K562 (cell line): ENCODE data around the gene GABRD. TPM values are rescaled to one million over a fixed set of nuclear protein-coding genes. Genes with fewer than 3 reads are reported as not detected.

ENCODE experiments used
- ATAC-seq: fragments of 200-7000 bp; cut with Tn5 transposase; 3 replicates; pipeline ENCODE4 v1.9.1; 2020; ENCODE audit warnings: moderate library complexity
- BruUV-seq: library from RNA; stranded (reverse); fragments of 400-500 nt; replicated peaks from 2 replicates; lab custom pipeline; 2021; lab: Mats Ljungman, UMichigan
- CTCF ChIA-PET: fragments of 300-600 bp; formaldehyde crosslinking; extraction: SDS; loops from one replicate; lab custom pipeline; 2021; ENCODE audit warnings: low intra/inter-chr PET ratio; lab: Yijun Ruan, JAX
- POLR2A ChIA-PET: fragments of 300-600, 350-650 bp; sonication (Branson Sonifier 250); formaldehyde crosslinking; extraction: SDS; loops from one replicate; lab custom pipeline; 2021; ENCODE audit warnings: antibody characterized with exemption, inconsistent platforms; lab: Yijun Ruan, JAX
- DNase-seq, 4 experiments: peaks; one replicate each; pipeline versions ENCODE4 v3.0.0 to v3.0.0-alpha.2; 2011 to 2018; ENCODE audit warnings: low spot score in 3 of 4, mixed read lengths in 3 of 4; ENCODE audit errors: extremely low read depth in 1 of 4
- FAIRE-seq: peaks from 2 replicates; lab custom pipeline; 2011; peaks lifted over from hg19 to GRCh38; lab: Jason Lieb, UNC
- H2AFZ ChIP-seq: 2 replicates; pipeline ENCODE4 v1.6.0; 2011; ENCODE audit warnings: low read depth, low read length, control low read depth, inconsistent platforms
- H3K27ac ChIP-seq: fragments of 200-600 bp; 3 replicates; pipeline ENCODE4 v1.8.0; 2011; ENCODE audit warnings: low read depth, mild to moderate bottlenecking, control low read depth, inconsistent platforms, low read length, moderate library complexity, mixed read lengths; ENCODE audit errors: extremely low read depth
- H3K27me3 ChIP-seq, 2 experiments: fragments of 300-600 bp in 1 of 2; 2 replicates in 1 of 2; 3 replicates in 1 of 2; pipeline versions ENCODE4 v1.6.0 to v1.8.0; 2011; ENCODE audit warnings: inconsistent platforms in 2 of 2, low read length in 2 of 2, mild to moderate bottlenecking in 1 of 2, mixed read lengths in 1 of 2, moderate library complexity in 1 of 2; ENCODE audit not compliant: control insufficient read depth in 2 of 2, insufficient read depth in 2 of 2
- H3K36me3 ChIP-seq: fragments of 300-600 bp; 3 replicates; pipeline ENCODE4 v1.8.0; 2011; ENCODE audit warnings: mild to moderate bottlenecking, low read length, inconsistent platforms; ENCODE audit not compliant: control insufficient read depth, insufficient read depth
- H3K4me1 ChIP-seq, 2 experiments: fragments of 200-600 bp in 1 of 2; replicated peaks in 1 of 2; 2 replicates in 1 of 2; 3 replicates in 1 of 2; pipeline versions ENCODE4 v1.5.1 to v1.8.0; 2011; ENCODE audit warnings: inconsistent platforms in 2 of 2, low read length in 2 of 2, mild to moderate bottlenecking in 1 of 2, mixed read lengths in 1 of 2, moderate library complexity in 1 of 2; ENCODE audit not compliant: control insufficient read depth in 2 of 2, insufficient read depth in 2 of 2
- H3K4me2 ChIP-seq: 2 replicates; pipeline ENCODE4 v1.6.1; 2011; ENCODE audit warnings: low read length, control low read depth, inconsistent platforms, mixed read lengths; ENCODE audit not compliant: insufficient read depth
- H3K4me3 ChIP-seq: fragments of 200-600 bp; sonication (generic), shearing (Covaris generic); 2 replicates; pipeline ENCODE4 v1.5.1; 2016; ENCODE audit warnings: control low read depth, inconsistent platforms
- H3K79me2 ChIP-seq: fragments of 200-600 bp; 3 replicates; pipeline ENCODE4 v1.8.0; 2011; ENCODE audit warnings: low read length, inconsistent platforms; ENCODE audit not compliant: control insufficient read depth, insufficient read depth
- H3K9ac ChIP-seq, 2 experiments: 2 replicates each; pipeline versions ENCODE4 v1.6.0 to v1.6.1; 2011; ENCODE audit warnings: low read depth in 2 of 2, low read length in 2 of 2, control low read depth in 1 of 2, inconsistent platforms in 1 of 2, mild to moderate bottlenecking in 1 of 2, mixed read lengths in 1 of 2; ENCODE audit not compliant: insufficient read depth in 1 of 2
- H3K9me1 ChIP-seq: one replicate; pipeline ENCODE4 v1.6.0; 2011; ENCODE audit warnings: inconsistent platforms, mild to moderate bottlenecking, low read length, moderate library complexity; ENCODE audit not compliant: control insufficient read depth, insufficient read depth
- H3K9me3 ChIP-seq: replicated peaks from 2 replicates; pipeline ENCODE4 v1.5.1; 2011; ENCODE audit warnings: low read depth, low read length, inconsistent platforms; ENCODE audit not compliant: control insufficient read depth, insufficient read depth
- H4K20me1 ChIP-seq: replicated peaks from 2 replicates; pipeline ENCODE4 v1.6.1; 2011; ENCODE audit warnings: low read length, inconsistent platforms, mixed read lengths; ENCODE audit not compliant: control insufficient read depth, insufficient read depth
- ATF4 ChIP-seq: fragments of 450-650 bp; formaldehyde crosslinking; IDR thresholded peaks from 2 replicates; pipeline ENCODE4 v1.4.0; 2022; ENCODE audit warnings: mild to moderate bottlenecking, moderate library complexity
- CCAR2 ChIP-seq: fragments of 200-400 bp; formaldehyde crosslinking; IDR thresholded peaks from 2 replicates; pipeline ENCODE4 v1.6.1; 2017; ENCODE audit warnings: mild to moderate bottlenecking, low read depth, low read length
- GTF2B ChIP-seq: IDR thresholded peaks from 2 replicates; pipeline ENCODE4 v1.6.1; 2011; ENCODE audit not compliant: insufficient read length; ENCODE audit errors: extremely low read depth
- HMGXB4 ChIP-seq: sonication (generic); formaldehyde crosslinking; IDR thresholded peaks from 2 replicates; pipeline ENCODE4 v1.8.1; 2023; ENCODE audit warnings: mild to moderate bottlenecking, missing genetic modification reagents
- L3MBTL2 ChIP-seq: fragments of 450-650 bp; IDR thresholded peaks from 2 replicates; pipeline ENCODE4 v1.6.1; 2016; ENCODE audit warnings: mild to moderate bottlenecking, moderate library complexity
- MYC ChIP-seq, 2 experiments: fragments of 250-450 bp in 1 of 2; sonication (Bioruptor Pico) in 1 of 2; IDR thresholded peaks; 2 replicates each; pipeline versions ENCODE4 v1.5.1 to v1.6.1; 2012 to 2021; ENCODE audit warnings: low read depth in 2 of 2, borderline replicate concordance in 1 of 2, improper control_type of control experiment in 1 of 2, low read length in 1 of 2, mild to moderate bottlenecking in 1 of 2, moderate library complexity in 1 of 2
- NEUROD1 ChIP-seq: fragments of 150-350 bp; IDR thresholded peaks from 2 replicates; pipeline ENCODE4 v1.6.1; 2014; ENCODE audit warnings: borderline replicate concordance, low read length, low read depth; ENCODE audit not compliant: partially characterized antibody
- NFIX ChIP-seq: fragments of 250-450 bp; sonication (Bioruptor Pico); IDR thresholded peaks from 2 replicates; pipeline ENCODE4 v1.4.0; 2020; ENCODE audit warnings: low read depth, mild to moderate bottlenecking, moderate library complexity
- POLR2G ChIP-seq: fragments of 200-400 bp; formaldehyde crosslinking; IDR thresholded peaks from 2 replicates; pipeline ENCODE4 v1.6.1; 2017; ENCODE audit warnings: low read depth, mild to moderate bottlenecking, antibody characterized with exemption, low read length, moderate library complexity
- ZNF511 ChIP-seq: sonication (generic); formaldehyde crosslinking; IDR thresholded peaks from 2 replicates; pipeline ENCODE4 v1.8.0; 2022; ENCODE audit warnings: mild to moderate bottlenecking, missing genetic modification reagents
- WGBS: fragments of 100-300 bp; shearing (Covaris generic); methylation state at CpG from one replicate; pipeline ENCODE4 v1.1.6; 2016; ENCODE audit warnings: low coverage, mixed read lengths; ENCODE audit not compliant: insufficient coverage; ENCODE audit errors: missing lambda C conversion rate; 5-methylcytosine and 5-hydroxymethylcytosine counted together
- in situ Hi-C: fragments of 300-500 bp; cut with MboI; formaldehyde crosslinking; loops from 4 replicates; pipeline ENCODE4 v1.15.0; 2018; ENCODE audit warnings: inconsistent platforms, mixed read lengths
- intact Hi-C: fragments of 100-400 bp; cut with micrococcal nuclease; formaldehyde crosslinking; loops from 2 replicates; pipeline ENCODE4 v1.14.2; 2022
- polyA plus RNA-seq, 8 experiments: library from polyadenylated mRNA; depleted of rRNA in 4 of 8; stranded (reverse) in 5 of 8; unstranded in 3 of 8; fragments of >200 nt; fragmentation: Nextera tagmentation in 2 of 8; fragmentation: Illumina TruSeq in 1 of 8; extraction: Ambion mirVana in 2 of 8; extraction: Trizol in 1 of 8; gene quantifications; 2 replicates each; pipeline versions ENCODE4 v1.2.1 to v1.2.3, GENCODE V29; 2011 to 2014; ENCODE audit warnings: inconsistent platforms in 1 of 8, missing spikeins in 1 of 8
- total RNA-seq, 7 experiments: library from RNA; depleted of rRNA in 6 of 7; stranded (reverse); fragments of >200 nt in 6 of 7; fragmentation: Illumina TruSeq in 2 of 7; extraction: Trizol in 2 of 7; gene quantifications; 2 replicates each; pipeline versions ENCODE4 v1.2.1 to v1.2.3, GENCODE V29; 2011 to 2021; ENCODE audit warnings: low replicate concordance in 1 of 7

GABRD gene
- total and polyA plus RNA-seq, 9 of the 15 experiments (the other 6 are each of a cell fraction or from before 2014, with no cell fraction given): 0.07 TPM; not detected in 8

- no peak for TF ChIP-seq GTF2B
Measured at GRCh38 chr1:2001773-2002411, 17.3 kb upstream of the GABRD start (continued).

- CTCF ChIA-PET: no interaction called here
- H3K27ac ChIP-seq: no peak within 1 kb of the TSS
- H3K4me1 ChIP-seq: peaks cover 6 to 11% of the 10 kb centered on the region in 2 experiments
- peak within 1 kb of the TSS; percentile 64 for H3K4me2 ChIP-seq
- H3K9me3 ChIP-seq: no peaks in the 10 kb centered on the region
- H3K79me2 ChIP-seq: no peaks in the 10 kb centered on the region
- H4K20me1 ChIP-seq: no peaks in the 10 kb centered on the region; the same call in 1 of the 2 replicates
- DNase-seq (peak; percentile 69 to 95 (median 90)), ATAC-seq (peak; percentile 90), FAIRE-seq (no peak)
- peak within 1 kb of the TSS; percentile 74 for H2AFZ ChIP-seq
- H3K36me3 ChIP-seq: no peaks in the 10 kb centered on the region
- intact Hi-C loops: no loop called here
- H3K9ac ChIP-seq: peak within 1 kb of the TSS; percentile 18 to 85; a peak in 3 of 4 replicates
- BruUV-seq: no TSS peak
- H3K4me3 ChIP-seq: peak within 1 kb of the TSS; percentile 30
- WGBS: 1% methylated on average over 46 of the region's 49 CpGs
- H3K27me3 ChIP-seq: peaks cover 34 to 73% of the 10 kb centered on the region in 2 experiments
- in situ Hi-C loops: no loop called here
- POLR2A ChIA-PET: interaction anchor here (0.5 to 0.9 kb wide), 5 partner anchors 14 to 628 kb away, joined by 3 read pairs; no protein-coding TSS in a partner anchor
- no peaks in the 10 kb centered on the region for H3K9me1 ChIP-seq
- TF ChIP-seq L3MBTL2 (0 out of 2 replicates have a peak, but pooled peaks have one; percentile 39), NEUROD1 (no peak), ZNF511 (CRISPR knock-in tag) (0 out of 2 replicates have a peak, but pooled peaks have one; percentile 23), NFIX (CRISPR knock-in tag) (no peak), POLR2G (peak; percentile 43; the same call in 1 of the 2 replicates), MYC (IDR thresholded peaks at IDR 0.05; ENCODE audit: low read depth, low read length) (0 out of 2 replicates have a peak, but pooled peaks have one; percentile 18), MYC (CRISPR knock-in tag; IDR thresholded peaks at IDR 0.05; ENCODE audit: borderline replicate concordance, low read depth) (no peak), CCAR2 (no peak), ATF4 (no peak), HMGXB4 (CRISPR knock-in tag) (no peak)
Measured at GRCh38 chr1:2003541-2004131, 15.5 kb upstream of the GABRD start, which contains the start of gene CFAP74. Gene CFAP74, minus strand, starts transcription at chr1:2003786. Its CDS starts 12,830 bp downstream, at chr1:1990956.
